Tibial nerve (tissue), 4 donors: ENCODE data around the gene KCNG3. TPM values are rescaled to one million over a fixed set of nuclear protein-coding genes. Genes with fewer than 3 reads are reported as not detected.

Experiments
- DNase-seq, 2 donors: peaks; one replicate each; pipeline ENCODE4 v3.0.0-alpha.2; 2019; ENCODE audit warnings: low spot score in 2 of 2
- H3K27ac ChIP-seq, 4 donors: fragments of 200-600 bp; sonication (generic) in 3 of 4; one replicate each; pipeline ENCODE4 v1.5.1; 2017 to 2019; ENCODE audit warnings: mild to moderate bottlenecking in 1 of 4
- H3K27me3 ChIP-seq, 2 donors: fragments of 200-600 bp; sonication (generic) in 1 of 2; one replicate each; pipeline versions ENCODE4 v1.5.1 to v1.6.0; 2017 to 2019
- H3K36me3 ChIP-seq, 3 donors: fragments of 200-600 bp; sonication (generic); one replicate each; pipeline ENCODE4 v1.5.1; 2018 to 2019
- H3K4me1 ChIP-seq, 4 donors: fragments of 200-600 bp; sonication (generic) in 3 of 4; one replicate each; pipeline ENCODE4 v1.5.1; 2017 to 2019
- H3K4me3 ChIP-seq, 4 donors: fragments of 200-600 bp; sonication (generic) in 3 of 4; one replicate each; pipeline ENCODE4 v1.5.1; 2017 to 2019; ENCODE audit warnings: mild to moderate bottlenecking in 1 of 4, moderate library complexity in 1 of 4
- H3K9me3 ChIP-seq, 4 donors: fragments of 200-600 bp; sonication (generic) in 3 of 4; one replicate each; pipeline ENCODE4 v1.5.1; 2017 to 2019
- EP300 ChIP-seq, 2 donors: sonication (generic); formaldehyde crosslinking; IDR thresholded peaks; one replicate each; pipeline ENCODE4 v1.6.1; 2017; ENCODE audit warnings: antibody characterized with exemption in 2 of 2, mild to moderate bottlenecking in 1 of 2
- POLR2A ChIP-seq, 2 donors: fragments of 450-650 bp; IDR thresholded peaks; one replicate each; pipeline ENCODE4 v1.6.1; 2017; ENCODE audit warnings: antibody characterized with exemption in 2 of 2, mild to moderate bottlenecking in 2 of 2, moderate library complexity in 2 of 2
- WGBS, 2 donors: methylation state at CpG; one replicate each; pipeline ENCODE4 v1.1.5; 2018; 5-methylcytosine and 5-hydroxymethylcytosine counted together
- total RNA-seq, 4 donors: library from RNA; depleted of rRNA; stranded (reverse); fragments of >200 nt; gene quantifications; one replicate each; pipeline ENCODE4 v1.1.0, GENCODE V29; 2016
- TF ChIP-seq, protein P1 (sequence below), 5 experiments: fragments of 200-600 bp in 3 of 5; fragments of 450-650 bp in 2 of 5; sonication (generic) in 3 of 5; IDR thresholded peaks; one replicate each; pipeline ENCODE4 v1.5.1; 2016 to 2019; ENCODE audit warnings: antibody characterized with exemption in 5 of 5, mild to moderate bottlenecking in 3 of 5, moderate library complexity in 2 of 5

Gene KCNG3
- total RNA-seq, 4 donors from 2014 or later, result 6.6 to 17.8 (median 9.9) TPM

GRCh38 chr2:42443718-42444399 lies 49.9 kb downstream of the KCNG3 start:
- Histone ChIP-seq H3K9me3 (no peaks in the 10 kb centered on the region), H3K27me3 (no peaks in the 10 kb centered on the region), H3K4me3 (no peak overlapping the region), H3K27ac (no peak overlapping the region), H3K4me1 (no peaks in the 10 kb centered on the region), H3K36me3 (no peaks in the 10 kb centered on the region)
- WGBS, 2 donors, result 76 to 86% methylated on average over 5 of the region's 5 CpGs
- no peak for DNase-seq
- TF ChIP-seq, protein P1, sequence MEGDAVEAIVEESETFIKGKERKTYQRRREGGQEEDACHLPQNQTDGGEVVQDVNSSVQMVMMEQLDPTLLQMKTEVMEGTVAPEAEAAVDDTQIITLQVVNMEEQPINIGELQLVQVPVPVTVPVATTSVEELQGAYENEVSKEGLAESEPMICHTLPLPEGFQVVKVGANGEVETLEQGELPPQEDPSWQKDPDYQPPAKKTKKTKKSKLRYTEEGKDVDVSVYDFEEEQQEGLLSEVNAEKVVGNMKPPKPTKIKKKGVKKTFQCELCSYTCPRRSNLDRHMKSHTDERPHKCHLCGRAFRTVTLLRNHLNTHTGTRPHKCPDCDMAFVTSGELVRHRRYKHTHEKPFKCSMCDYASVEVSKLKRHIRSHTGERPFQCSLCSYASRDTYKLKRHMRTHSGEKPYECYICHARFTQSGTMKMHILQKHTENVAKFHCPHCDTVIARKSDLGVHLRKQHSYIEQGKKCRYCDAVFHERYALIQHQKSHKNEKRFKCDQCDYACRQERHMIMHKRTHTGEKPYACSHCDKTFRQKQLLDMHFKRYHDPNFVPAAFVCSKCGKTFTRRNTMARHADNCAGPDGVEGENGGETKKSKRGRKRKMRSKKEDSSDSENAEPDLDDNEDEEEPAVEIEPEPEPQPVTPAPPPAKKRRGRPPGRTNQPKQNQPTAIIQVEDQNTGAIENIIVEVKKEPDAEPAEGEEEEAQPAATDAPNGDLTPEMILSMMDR (IDR thresholded peaks at IDR 0.05), result no peak
- no peak for TF ChIP-seq EP300 (IDR thresholded peaks at IDR 0.05)
- no peak for TF ChIP-seq POLR2A (IDR thresholded peaks at IDR 0.05)

GRCh38 chr2:42442774-42443173 lies 51.0 kb downstream of the KCNG3 start:
- no peaks in the 10 kb centered on the region for H3K27me3 ChIP-seq
- TF ChIP-seq, protein P1 (IDR thresholded peaks at IDR 0.05), result no peak
- TF ChIP-seq POLR2A (IDR thresholded peaks at IDR 0.05) (no peak), EP300 (IDR thresholded peaks at IDR 0.05) (no peak)
- H3K27ac ChIP-seq, result no peak overlapping the region
- no peaks in the 10 kb centered on the region for H3K4me1 ChIP-seq
- WGBS, 2 donors, result 76 to 87% methylated on average over 2 of the region's 2 CpGs
- DNase-seq, result no peak
- no peak overlapping the region for H3K4me3 ChIP-seq
- no peaks in the 10 kb centered on the region for H3K9me3 ChIP-seq
- no peaks in the 10 kb centered on the region for H3K36me3 ChIP-seq

GRCh38 chr2:42438685-42439084 lies 55.1 kb downstream of the KCNG3 start:
- H3K36me3 ChIP-seq, result no peaks in the 10 kb centered on the region
- DNase-seq, result no peak
- no peaks in the 10 kb centered on the region for H3K9me3 ChIP-seq
- H3K27ac ChIP-seq, result no peak overlapping the region
- TF ChIP-seq, protein P1 (IDR thresholded peaks at IDR 0.05), result no peak
- TF ChIP-seq POLR2A (IDR thresholded peaks at IDR 0.05) (no peak), EP300 (IDR thresholded peaks at IDR 0.05) (no peak)
- H3K4me3 ChIP-seq, result no peak overlapping the region
- H3K27me3 ChIP-seq, result no peaks in the 10 kb centered on the region
- H3K4me1 ChIP-seq, result no peaks in the 10 kb centered on the region

DNA sequence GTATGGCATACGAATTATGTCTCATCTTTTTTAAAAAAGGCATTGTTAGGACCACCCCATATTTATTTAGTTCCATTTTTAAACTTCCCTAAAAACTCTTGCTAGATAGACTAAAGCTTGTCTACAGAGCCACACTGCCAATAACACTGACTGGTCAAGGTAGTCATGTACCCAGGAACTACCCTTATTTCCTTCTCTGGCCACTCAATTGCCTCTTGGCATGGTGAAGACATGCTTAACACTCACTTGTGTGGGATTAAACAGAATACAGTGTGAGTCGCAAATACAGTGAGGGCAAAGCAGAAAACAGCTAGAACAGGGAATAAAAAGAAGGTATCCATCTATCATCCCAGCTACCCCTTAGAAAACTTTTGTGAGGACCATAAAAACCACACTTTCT lies 57.4 kb downstream of the KCNG3 start:
- no peak overlapping the region for H3K4me3 ChIP-seq
- H3K9me3 ChIP-seq, result no peaks in the 10 kb centered on the region
- DNase-seq, result no peak
- H3K27ac ChIP-seq, result no peak overlapping the region
- WGBS, 2 donors, result 82 to 83% methylated on average over 2 of the region's 2 CpGs
- H3K36me3 ChIP-seq, result no peaks in the 10 kb centered on the region
- H3K4me1 ChIP-seq, result peaks cover 0 to 6% (median 0%) of the 10 kb centered on the region in 4 donors
- H3K27me3 ChIP-seq, result no peaks in the 10 kb centered on the region
- TF ChIP-seq POLR2A (IDR thresholded peaks at IDR 0.05) (no peak), EP300 (IDR thresholded peaks at IDR 0.05) (no peak)
- TF ChIP-seq, protein P1 (IDR thresholded peaks at IDR 0.05), result no peak

DNA sequence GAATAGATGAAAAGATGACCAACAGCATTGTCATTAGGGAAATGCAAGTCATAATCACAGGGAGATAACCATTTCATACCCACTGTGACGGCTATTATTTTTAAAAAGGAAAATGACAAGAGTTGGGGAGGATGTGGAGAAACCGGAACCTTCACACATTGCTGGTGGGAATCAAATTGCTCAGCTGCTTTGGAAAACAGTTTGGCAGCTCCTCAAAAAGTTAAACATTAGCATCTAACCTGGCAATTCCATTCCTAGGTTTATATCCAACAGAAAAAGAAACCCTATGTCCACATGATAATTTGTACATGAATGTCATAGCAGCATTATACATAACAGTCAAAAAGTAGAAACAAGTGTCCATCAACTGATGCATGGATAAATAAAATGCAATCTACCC lies 58.2 kb downstream of the KCNG3 start:
- Histone ChIP-seq H3K4me1 (peaks cover 0 to 6% (median 0%) of the 10 kb centered on the region in 4 donors), H3K9me3 (no peaks in the 10 kb centered on the region), H3K27me3 (no peaks in the 10 kb centered on the region), H3K27ac (no peak overlapping the region), H3K4me3 (no peak overlapping the region), H3K36me3 (no peaks in the 10 kb centered on the region)
- WGBS, 2 donors, result 57 to 90% methylated on average over 2 of the region's 2 CpGs
- DNase-seq, result no peak
- no peak for TF ChIP-seq EP300 (IDR thresholded peaks at IDR 0.05)
- TF ChIP-seq POLR2A (IDR thresholded peaks at IDR 0.05), result no peak
- TF ChIP-seq, protein P1 (IDR thresholded peaks at IDR 0.05), result no peak
